Loucy (cell line): Measurements from ENCODE around the gene SEZ6.

ENCODE experiments used
- EZH2phosphoT487 ChIP-seq: fragments of 200-600 bp; IDR thresholded peaks from 2 replicates; pipeline ENCODE4 v1.6.1; 2018; ENCODE audit warnings: antibody characterized with exemption, mild to moderate bottlenecking, moderate library complexity, borderline replicate concordance
- TF ChIP-seq, protein P1 (sequence below): fragments of 200-600 bp; sonication (generic); conservative IDR thresholded peaks from 2 replicates; pipeline ENCODE4 v1.5.1; 2014; ENCODE audit warnings: mild to moderate bottlenecking, antibody characterized with exemption, low read length

DNA sequence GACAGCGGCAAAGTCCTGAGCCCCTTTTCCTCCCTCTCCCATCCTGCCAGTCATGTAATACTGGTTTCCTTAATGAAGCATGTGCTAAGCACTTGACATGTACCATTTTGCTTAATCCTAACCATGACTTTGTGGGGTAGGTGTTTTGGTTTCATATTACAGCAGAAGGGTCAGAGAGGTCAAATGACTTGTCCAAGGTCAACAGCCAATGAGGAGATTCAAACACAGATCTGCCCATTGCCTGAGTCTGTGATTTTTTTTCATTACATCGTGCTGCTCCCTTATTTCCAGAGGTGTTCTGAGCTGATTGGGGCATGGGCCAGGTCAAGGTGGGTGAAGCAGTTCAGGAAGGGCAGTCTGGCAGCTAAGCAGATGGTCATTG, 36.9 kb downstream of the SEZ6 start:
- TF ChIP-seq, protein P1, sequence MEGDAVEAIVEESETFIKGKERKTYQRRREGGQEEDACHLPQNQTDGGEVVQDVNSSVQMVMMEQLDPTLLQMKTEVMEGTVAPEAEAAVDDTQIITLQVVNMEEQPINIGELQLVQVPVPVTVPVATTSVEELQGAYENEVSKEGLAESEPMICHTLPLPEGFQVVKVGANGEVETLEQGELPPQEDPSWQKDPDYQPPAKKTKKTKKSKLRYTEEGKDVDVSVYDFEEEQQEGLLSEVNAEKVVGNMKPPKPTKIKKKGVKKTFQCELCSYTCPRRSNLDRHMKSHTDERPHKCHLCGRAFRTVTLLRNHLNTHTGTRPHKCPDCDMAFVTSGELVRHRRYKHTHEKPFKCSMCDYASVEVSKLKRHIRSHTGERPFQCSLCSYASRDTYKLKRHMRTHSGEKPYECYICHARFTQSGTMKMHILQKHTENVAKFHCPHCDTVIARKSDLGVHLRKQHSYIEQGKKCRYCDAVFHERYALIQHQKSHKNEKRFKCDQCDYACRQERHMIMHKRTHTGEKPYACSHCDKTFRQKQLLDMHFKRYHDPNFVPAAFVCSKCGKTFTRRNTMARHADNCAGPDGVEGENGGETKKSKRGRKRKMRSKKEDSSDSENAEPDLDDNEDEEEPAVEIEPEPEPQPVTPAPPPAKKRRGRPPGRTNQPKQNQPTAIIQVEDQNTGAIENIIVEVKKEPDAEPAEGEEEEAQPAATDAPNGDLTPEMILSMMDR = no peak
- TF ChIP-seq EZH2phosphoT487 = no peak
